ENCODE data around the gene ASPSCR1. TPM values are rescaled to one million over a fixed set of nuclear protein-coding genes. Genes with fewer than 3 reads are reported as not detected.
A peak's percentile ranks its signal among the peaks of the same experiment; 100 is the strongest.
"Not testable (repeated sequence)": the region's sequence is repeated elsewhere in the genome, so short reads cannot be mapped to it uniquely, and the experiment has no call there.

The ASPSCR1 gene
- total RNA-seq, 2 donors from 2014 or later = 38.1 to 40.1 TPM

GRCh38 chr17:82033359-82034085, 56.1 kb downstream of the ASPSCR1 start:
- DNase-seq (no peak), ATAC-seq (no peak)
- no peaks in the 10 kb centered on the region for H3K36me3 Mint-ChIP-seq (ENCODE audit: low read depth)
- H3K27me3 Mint-ChIP-seq = no peaks in the 10 kb centered on the region
- peaks cover 14% of the 10 kb centered on the region for H3K4me1 Mint-ChIP-seq
- H3K4me3 Mint-ChIP-seq = no peak overlapping the region
- no peaks in the 10 kb centered on the region for H3K9me3 ChIP-seq (ENCODE audit: control insufficient read depth, low read length, poor library complexity, severe bottlenecking)
- no peak overlapping the region for H3K27ac Mint-ChIP-seq

- Mint-ChIP-seq H3K36me3 (ENCODE audit: low read depth) (no peaks in the 10 kb centered on the region), H3K4me1 (peaks cover 13% of the 10 kb centered on the region), H3K27me3 (no peaks in the 10 kb centered on the region), H3K27ac (no peak overlapping the region), H3K4me3 (peak overlapping the region; percentile 77)
- no peaks in the 10 kb centered on the region for H3K9me3 ChIP-seq (ENCODE audit: control insufficient read depth, low read length, poor library complexity, severe bottlenecking)
- no peak for DNase-seq
- no peak for ATAC-seq
These were observed 57.1 kb downstream of the ASPSCR1 start for GRCh38 chr17:82034371-82035011.

- no peaks in the 10 kb centered on the region for H3K9me3 ChIP-seq (ENCODE audit: control insufficient read depth, low read length, poor library complexity, severe bottlenecking)
- H3K27me3 Mint-ChIP-seq = no peaks in the 10 kb centered on the region
- H3K4me3 Mint-ChIP-seq = peak overlapping the region; percentile 36
- H3K36me3 Mint-ChIP-seq (ENCODE audit: low read depth) = no peaks in the 10 kb centered on the region
- no peak for DNase-seq
- ATAC-seq = no peak
- peak overlapping the region; percentile 59 for H3K27ac Mint-ChIP-seq
- H3K4me1 Mint-ChIP-seq = peaks cover 10% of the 10 kb centered on the region
These were observed 58.1 kb downstream of the ASPSCR1 start for GRCh38 chr17:82035488-82035887.

GRCh38 chr17:82035956-82036633, 58.7 kb downstream of the ASPSCR1 start:
- ATAC-seq = no peak
- Mint-ChIP-seq H3K36me3 (ENCODE audit: low read depth) (no peaks in the 10 kb centered on the region), H3K4me1 (peaks cover 9% of the 10 kb centered on the region), H3K4me3 (peak overlapping the region; percentile 94), H3K27me3 (no peaks in the 10 kb centered on the region), H3K27ac (peak overlapping the region; percentile 59)
- H3K9me3 ChIP-seq (ENCODE audit: control insufficient read depth, low read length, poor library complexity, severe bottlenecking) = no peaks in the 10 kb centered on the region
- DNase-seq = no peak

- no peak overlapping the region for H3K27ac Mint-ChIP-seq
- H3K4me3 Mint-ChIP-seq = peak overlapping the region; percentile 94
- H3K36me3 Mint-ChIP-seq (ENCODE audit: low read depth) = no peaks in the 10 kb centered on the region
- peaks cover 9% of the 10 kb centered on the region for H3K4me1 Mint-ChIP-seq
- no peaks in the 10 kb centered on the region for H3K27me3 Mint-ChIP-seq
- ATAC-seq = no peak
- no peak for DNase-seq
- no peaks in the 10 kb centered on the region for H3K9me3 ChIP-seq (ENCODE audit: control insufficient read depth, low read length, poor library complexity, severe bottlenecking)
These were observed 59.2 kb downstream of the ASPSCR1 start for GRCh38 chr17:82036634-82037091.

GRCh38 chr17:82037092-82037888, 59.9 kb downstream of the ASPSCR1 start, which contains the start of gene DCXR:
Gene DCXR (minus strand): TSS chr17:82037697. CDS start chr17:82037682, 15 bp downstream.
- H3K27me3 Mint-ChIP-seq = no peaks in the 10 kb centered on the region
- peak within 1 kb of the TSS; percentile 39 for H3K27ac Mint-ChIP-seq
- ATAC-seq (peak; percentile 94), DNase-seq (peak; percentile 89 to 93 (median 92))
- no peaks in the 10 kb centered on the region for H3K9me3 ChIP-seq (ENCODE audit: control insufficient read depth, low read length, poor library complexity, severe bottlenecking)
- H3K4me3 Mint-ChIP-seq = peak within 1 kb of the TSS; percentile 94
- H3K36me3 Mint-ChIP-seq (ENCODE audit: low read depth) = no peaks in the 10 kb centered on the region
- H3K4me1 Mint-ChIP-seq = peaks cover 9% of the 10 kb centered on the region

GRCh38 chr17:82037889-82038195, 60.4 kb downstream of the ASPSCR1 start:
- DNase-seq (no peak), ATAC-seq (no peak)
- H3K36me3 Mint-ChIP-seq (ENCODE audit: low read depth) = no peaks in the 10 kb centered on the region
- peak overlapping the region; percentile 39 for H3K27ac Mint-ChIP-seq
- no peaks in the 10 kb centered on the region for H3K27me3 Mint-ChIP-seq
- peaks cover 9% of the 10 kb centered on the region for H3K4me1 Mint-ChIP-seq
- H3K9me3 ChIP-seq (ENCODE audit: control insufficient read depth, low read length, poor library complexity, severe bottlenecking) = no peaks in the 10 kb centered on the region
- H3K4me3 Mint-ChIP-seq = peak overlapping the region; percentile 94

GRCh38 chr17:82038796-82039409, 61.5 kb downstream of the ASPSCR1 start:
- not testable (repeated sequence) for H3K9me3 ChIP-seq (ENCODE audit: control insufficient read depth, low read length, poor library complexity, severe bottlenecking); H3K27me3 Mint-ChIP-seq; ATAC-seq; H3K36me3 Mint-ChIP-seq (ENCODE audit: low read depth); DNase-seq; H3K4me1 Mint-ChIP-seq; H3K4me3 Mint-ChIP-seq
- H3K27ac Mint-ChIP-seq = peak overlapping the region; percentile 1

GRCh38 chr17:82039695-82040299, 62.4 kb downstream of the ASPSCR1 start:
- Mint-ChIP-seq H3K36me3 (ENCODE audit: low read depth) (no peaks in the 10 kb centered on the region), H3K27ac (peak overlapping the region; percentile 1), H3K4me3 (no peak overlapping the region), H3K4me1 (peaks cover 9% of the 10 kb centered on the region), H3K27me3 (no peaks in the 10 kb centered on the region)
- ATAC-seq (no peak), DNase-seq (no peak)
- no peaks in the 10 kb centered on the region for H3K9me3 ChIP-seq (ENCODE audit: control insufficient read depth, low read length, poor library complexity, severe bottlenecking)

- no peaks in the 10 kb centered on the region for H3K9me3 ChIP-seq (ENCODE audit: control insufficient read depth, low read length, poor library complexity, severe bottlenecking)
- Mint-ChIP-seq H3K36me3 (ENCODE audit: low read depth) (no peaks in the 10 kb centered on the region), H3K4me3 (no peak overlapping the region), H3K27ac (no peak overlapping the region), H3K4me1 (peaks cover 9% of the 10 kb centered on the region), H3K27me3 (no peaks in the 10 kb centered on the region)
- ATAC-seq = no peak
- no peak for DNase-seq
These were observed 63.9 kb downstream of the ASPSCR1 start for GRCh38 chr17:82041144-82041814.

- no peaks in the 10 kb centered on the region for H3K9me3 ChIP-seq (ENCODE audit: control insufficient read depth, low read length, poor library complexity, severe bottlenecking)
- DNase-seq (no peak), ATAC-seq (no peak)
- Mint-ChIP-seq H3K27ac (no peak overlapping the region), H3K4me1 (peaks cover 8% of the 10 kb centered on the region), H3K36me3 (ENCODE audit: low read depth) (peaks cover 1% of the 10 kb centered on the region), H3K27me3 (no peaks in the 10 kb centered on the region), H3K4me3 (no peak overlapping the region)
These were observed 65.2 kb downstream of the ASPSCR1 start for GRCh38 chr17:82042649-82043048.

- ATAC-seq (no peak), DNase-seq (no peak)
- Mint-ChIP-seq H3K27ac (no peak overlapping the region), H3K27me3 (no peaks in the 10 kb centered on the region), H3K4me3 (no peak overlapping the region), H3K36me3 (ENCODE audit: low read depth) (peaks cover 3% of the 10 kb centered on the region), H3K4me1 (peaks cover 4% of the 10 kb centered on the region)
- H3K9me3 ChIP-seq (ENCODE audit: control insufficient read depth, low read length, poor library complexity, severe bottlenecking) = no peaks in the 10 kb centered on the region
These were observed 66.1 kb downstream of the ASPSCR1 start for GRCh38 chr17:82043507-82043906.

Measured in T-helper 17 cell (primary cell).